ENCODE data around the gene TBL3.

Gene TBL3

DNA sequence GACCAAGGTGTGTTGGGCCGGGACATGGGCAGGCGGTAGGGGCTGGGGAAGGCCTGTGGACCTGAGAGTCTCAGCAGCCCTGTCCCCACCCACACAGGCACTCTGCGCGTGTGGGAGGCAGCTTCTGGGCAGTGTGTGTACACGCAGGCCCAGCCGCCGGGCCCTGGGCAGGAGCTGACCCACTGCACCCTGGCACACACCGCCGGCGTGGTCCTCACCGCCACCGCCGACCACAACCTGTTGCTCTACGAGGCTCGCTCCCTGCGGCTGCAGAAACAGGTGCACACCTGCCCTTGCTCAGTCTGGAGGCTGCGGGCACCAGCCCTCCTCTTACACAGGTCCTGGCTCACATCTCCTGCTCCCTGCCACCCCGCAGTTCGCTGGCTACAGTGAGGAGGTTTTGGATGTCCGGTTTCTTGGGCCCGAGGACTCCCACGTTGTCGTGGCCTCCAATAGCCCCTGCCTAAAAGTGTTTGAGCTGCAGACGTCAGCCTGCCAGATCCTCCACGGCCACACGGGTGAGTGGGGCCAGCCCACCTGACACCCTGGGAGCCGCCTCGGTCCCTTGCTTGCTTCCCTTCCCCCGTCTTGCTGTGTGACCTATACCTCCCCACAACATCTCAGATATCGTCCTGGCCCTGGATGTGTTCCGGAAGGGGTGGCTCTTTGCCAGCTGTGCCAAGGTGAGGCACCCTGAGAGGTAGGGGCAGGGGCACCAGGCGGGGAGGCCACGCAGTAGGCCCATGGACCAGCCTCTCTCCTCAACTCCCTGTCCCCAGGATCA is 3.8 kb downstream of the TBL3 start:
- Histone ChIP-seq H3K36me3 (ENCODE audit: control insufficient read depth, insufficient read depth, low read length) (peaks cover 30% of the 10 kb centered on the region), H3K9ac (ENCODE audit: low read length) (no peak overlapping the region), H3K27me3 (ENCODE audit: control insufficient read depth, insufficient read depth, low read length) (peaks cover 7% of the 10 kb centered on the region), H3K4me3 (ENCODE audit: low read length) (no peak overlapping the region), H3K27ac (ENCODE audit: low read depth, low read length) (no peak overlapping the region), H3K4me1 (ENCODE audit: control insufficient read depth, insufficient read depth, low read length) (peaks cover 9% of the 10 kb centered on the region)

DNA sequence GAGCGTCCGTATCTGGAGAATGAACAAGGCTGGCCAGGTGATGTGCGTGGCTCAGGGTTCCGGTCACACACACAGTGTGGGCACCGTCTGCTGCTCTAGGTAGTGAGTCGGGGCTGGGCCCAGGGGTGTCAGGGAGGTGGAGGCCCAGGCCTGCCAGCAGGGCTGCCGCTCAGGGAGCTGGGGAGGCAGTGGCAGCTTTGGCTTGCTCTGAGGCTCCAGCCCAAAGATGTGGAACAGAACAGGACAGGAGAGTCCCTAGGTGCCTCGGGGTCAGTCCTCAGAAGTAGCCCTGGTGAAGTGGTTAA is 4.3 kb downstream of the TBL3 start:
- Histone ChIP-seq H3K9ac (ENCODE audit: low read length) (no peak overlapping the region), H3K27me3 (ENCODE audit: control insufficient read depth, insufficient read depth, low read length) (peaks cover 10% of the 10 kb centered on the region), H3K4me1 (ENCODE audit: control insufficient read depth, insufficient read depth, low read length) (peaks cover 7% of the 10 kb centered on the region), H3K36me3 (ENCODE audit: control insufficient read depth, insufficient read depth, low read length) (peaks cover 30% of the 10 kb centered on the region), H3K4me3 (ENCODE audit: low read length) (no peak overlapping the region), H3K27ac (ENCODE audit: low read depth, low read length) (no peak overlapping the region)

DNA sequence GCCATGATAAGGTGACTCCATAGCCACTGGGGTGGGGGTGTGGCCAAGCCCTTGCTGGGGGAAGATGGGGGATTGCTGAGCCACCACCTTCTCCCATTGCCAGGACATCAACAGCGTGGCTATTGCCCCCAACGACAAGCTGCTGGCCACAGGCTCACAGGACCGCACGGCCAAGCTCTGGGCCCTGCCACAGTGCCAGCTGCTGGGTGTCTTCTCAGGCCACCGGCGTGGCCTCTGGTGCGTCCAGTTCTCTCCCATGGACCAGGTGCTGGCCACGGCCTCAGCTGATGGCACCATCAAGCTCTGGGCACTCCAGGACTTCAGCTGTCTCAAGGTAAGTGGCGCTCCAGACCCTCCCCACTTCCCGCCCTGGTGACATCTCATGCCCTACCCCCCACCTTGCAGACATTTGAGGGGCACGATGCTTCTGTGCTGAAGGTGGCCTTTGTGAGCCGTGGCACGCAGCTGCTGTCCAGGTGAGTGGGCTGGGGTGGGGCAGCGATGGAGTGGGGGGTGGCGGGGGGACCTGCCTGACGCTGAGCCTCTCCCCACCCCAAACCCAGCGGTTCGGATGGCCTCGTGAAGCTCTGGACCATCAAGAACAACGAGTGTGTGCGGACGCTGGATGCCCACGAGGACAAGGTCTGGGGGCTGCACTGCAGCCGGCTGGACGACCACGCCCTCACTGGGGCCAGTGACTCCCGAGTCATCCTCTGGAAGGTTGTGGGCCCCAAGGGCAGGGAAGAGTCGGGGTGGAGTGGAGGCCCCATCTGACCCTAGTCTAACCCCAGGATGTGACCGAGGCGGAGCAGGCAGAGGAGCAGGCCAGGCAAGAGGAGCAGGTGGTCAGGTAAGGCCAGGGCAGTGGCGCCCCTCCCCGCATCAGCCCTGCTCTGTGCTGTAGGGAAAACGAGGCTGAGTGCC is 5.4 kb downstream of the TBL3 start:
- Histone ChIP-seq H3K27ac (ENCODE audit: low read depth, low read length) (no peak overlapping the region), H3K36me3 (ENCODE audit: control insufficient read depth, insufficient read depth, low read length) (peaks cover 30% of the 10 kb centered on the region), H3K9ac (ENCODE audit: low read length) (no peak overlapping the region), H3K4me3 (ENCODE audit: low read length) (no peak overlapping the region), H3K4me1 (ENCODE audit: control insufficient read depth, insufficient read depth, low read length) (peaks cover 7% of the 10 kb centered on the region), H3K27me3 (ENCODE audit: control insufficient read depth, insufficient read depth, low read length) (peaks cover 16% of the 10 kb centered on the region)

DNA sequence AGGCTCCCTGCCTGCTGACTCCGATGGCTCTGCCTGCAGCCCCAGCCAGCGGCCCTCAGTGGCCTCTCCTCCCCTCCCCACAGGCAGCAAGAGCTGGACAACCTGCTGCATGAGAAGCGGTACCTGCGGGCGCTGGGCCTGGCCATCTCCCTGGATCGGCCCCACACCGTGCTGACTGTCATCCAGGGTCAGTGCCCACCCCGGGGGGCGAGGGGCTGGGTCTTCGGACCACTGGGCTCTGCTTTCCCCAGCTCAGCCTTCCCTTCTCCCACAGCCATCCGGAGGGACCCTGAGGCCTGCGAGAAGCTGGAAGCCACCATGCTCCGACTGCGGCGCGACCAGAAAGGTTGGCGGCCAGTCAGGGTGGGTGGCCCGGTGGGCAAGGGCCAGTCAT is 6.0 kb downstream of the TBL3 start:
- H3K27me3 ChIP-seq (ENCODE audit: control insufficient read depth, insufficient read depth, low read length) = peaks cover 17% of the 10 kb centered on the region
- H3K36me3 ChIP-seq (ENCODE audit: control insufficient read depth, insufficient read depth, low read length) = peaks cover 30% of the 10 kb centered on the region
- no peak overlapping the region for H3K27ac ChIP-seq (ENCODE audit: low read depth, low read length)
- no peak overlapping the region for H3K9ac ChIP-seq (ENCODE audit: low read length)
- H3K4me1 ChIP-seq (ENCODE audit: control insufficient read depth, insufficient read depth, low read length) = peaks cover 2% of the 10 kb centered on the region
- H3K4me3 ChIP-seq (ENCODE audit: low read length) = no peak overlapping the region

DNA sequence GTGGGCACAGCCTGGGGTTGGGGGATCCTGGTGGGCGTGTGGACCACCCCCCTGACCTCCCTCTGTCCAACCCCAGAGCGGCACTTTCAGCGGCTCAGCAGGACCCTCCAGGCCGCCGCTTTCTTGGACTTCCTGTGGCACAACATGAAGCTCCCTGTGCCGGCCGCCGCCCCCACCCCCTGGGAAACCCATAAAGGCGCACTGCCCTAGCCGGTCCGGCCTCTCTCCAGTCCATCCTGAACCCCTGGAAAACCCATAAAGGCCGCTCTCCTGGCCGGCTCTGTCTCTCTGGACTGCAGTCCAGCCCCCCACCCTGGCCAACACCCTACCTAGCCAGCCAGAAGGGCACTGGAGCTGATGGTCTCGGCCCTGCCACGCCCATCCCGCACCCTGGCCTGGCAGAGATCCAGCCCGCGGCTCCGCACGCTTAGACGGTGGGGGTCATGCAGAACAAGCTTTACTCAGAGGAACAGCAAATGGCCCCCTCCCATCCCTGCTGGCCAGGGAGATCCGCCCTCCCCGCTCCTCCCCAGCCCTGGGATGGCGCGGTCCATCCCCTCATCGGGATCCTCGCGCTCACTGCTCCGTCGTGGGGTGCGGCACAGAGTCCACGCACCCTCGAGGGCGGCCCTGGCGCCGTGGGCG is 6.7 kb downstream of the TBL3 start:
- Histone ChIP-seq H3K27ac (ENCODE audit: low read depth, low read length) (no peak overlapping the region), H3K36me3 (ENCODE audit: control insufficient read depth, insufficient read depth, low read length) (peaks cover 30% of the 10 kb centered on the region), H3K4me1 (ENCODE audit: control insufficient read depth, insufficient read depth, low read length) (no peaks in the 10 kb centered on the region), H3K27me3 (ENCODE audit: control insufficient read depth, insufficient read depth, low read length) (peaks cover 17% of the 10 kb centered on the region), H3K4me3 (ENCODE audit: low read length) (peak overlapping the region; percentile 40), H3K9ac (ENCODE audit: low read length) (peak overlapping the region; percentile 42)

DNA sequence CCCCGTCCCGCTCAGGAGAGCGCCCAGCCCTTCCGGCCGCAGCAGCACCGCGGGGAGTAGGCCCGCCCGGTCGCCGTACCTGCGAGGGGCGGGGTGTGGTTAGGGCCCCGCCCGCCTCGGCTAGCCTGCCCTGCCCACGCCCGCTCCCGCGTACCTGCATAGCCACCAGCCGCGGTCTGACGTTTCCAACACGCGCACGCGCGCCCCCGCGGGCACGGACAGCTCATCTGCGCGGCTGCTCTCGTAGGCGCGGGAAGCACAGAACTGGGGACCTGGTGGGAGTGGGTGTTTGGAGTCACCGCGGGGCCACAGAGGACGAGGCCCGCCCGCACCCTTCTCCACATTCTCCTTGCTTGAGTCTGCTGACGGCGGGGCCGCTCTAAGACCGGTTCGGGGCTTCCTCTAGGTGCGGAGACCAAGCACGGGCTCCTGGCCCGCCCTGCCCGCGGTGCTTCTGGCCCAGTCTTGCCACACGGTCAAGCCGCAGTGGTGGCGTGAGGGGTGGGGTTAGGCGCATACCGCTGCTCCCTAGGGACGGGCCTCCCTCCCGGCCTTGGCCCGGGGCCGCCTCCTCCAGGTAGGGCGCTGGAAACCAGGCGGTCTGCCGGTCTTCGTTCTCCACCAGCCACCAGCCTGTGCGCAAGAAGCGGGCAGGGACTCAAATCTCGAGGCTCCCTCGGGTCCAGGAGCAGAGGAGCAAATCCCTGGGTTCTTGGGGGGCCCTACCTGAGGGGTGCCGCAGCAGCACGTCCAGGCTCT is 7.6 kb downstream of the TBL3 start:
- Histone ChIP-seq H3K27me3 (ENCODE audit: control insufficient read depth, insufficient read depth, low read length) (peaks cover 17% of the 10 kb centered on the region), H3K9ac (ENCODE audit: low read length) (no peak overlapping the region), H3K36me3 (ENCODE audit: control insufficient read depth, insufficient read depth, low read length) (peaks cover 26% of the 10 kb centered on the region), H3K27ac (ENCODE audit: low read depth, low read length) (no peak overlapping the region), H3K4me3 (ENCODE audit: low read length) (peak overlapping the region; percentile 19), H3K4me1 (ENCODE audit: control insufficient read depth, insufficient read depth, low read length) (no peaks in the 10 kb centered on the region)

DNA sequence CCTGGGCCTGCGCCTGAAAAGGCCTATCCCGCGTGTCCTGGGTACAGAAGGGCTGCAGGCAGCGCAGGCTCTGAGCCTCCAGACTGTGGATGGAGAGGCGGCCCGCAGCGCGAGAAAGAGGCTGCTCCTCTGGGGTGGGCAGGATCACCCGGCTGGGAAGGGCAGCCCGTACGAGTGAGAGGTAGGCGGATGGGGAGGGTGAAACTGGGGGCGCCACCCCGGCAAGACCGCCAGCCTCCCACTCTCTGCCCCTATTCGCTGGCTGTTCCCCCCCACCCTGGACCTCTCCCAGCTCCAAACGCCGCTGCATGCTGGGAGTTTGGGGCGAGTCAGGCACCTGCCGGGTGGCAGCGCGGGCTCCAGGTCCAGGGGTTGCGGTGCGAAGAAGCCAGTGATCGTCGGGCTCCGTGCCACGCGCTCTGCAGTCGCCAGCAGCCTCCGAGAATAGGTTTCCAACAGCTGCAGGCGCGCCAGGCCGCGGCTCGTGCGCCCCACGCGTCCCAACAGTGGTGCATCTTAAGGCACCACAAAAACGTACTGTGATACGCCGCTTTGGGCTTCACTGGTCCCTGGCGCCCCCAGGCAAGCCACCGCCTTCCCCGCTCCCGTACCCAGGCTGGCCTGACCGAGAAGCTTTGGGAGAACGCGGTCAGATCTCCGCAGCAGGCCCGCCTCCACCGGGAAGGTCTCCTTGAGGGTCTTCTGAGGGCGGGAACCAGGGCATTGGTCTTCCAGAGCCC is 8.3 kb downstream of the TBL3 start:
- Histone ChIP-seq H3K9ac (ENCODE audit: low read length) (no peak overlapping the region), H3K4me1 (ENCODE audit: control insufficient read depth, insufficient read depth, low read length) (peaks cover 7% of the 10 kb centered on the region), H3K4me3 (ENCODE audit: low read length) (peak overlapping the region; percentile 19), H3K27ac (ENCODE audit: low read depth, low read length) (no peak overlapping the region), H3K27me3 (ENCODE audit: control insufficient read depth, insufficient read depth, low read length) (peaks cover 17% of the 10 kb centered on the region), H3K36me3 (ENCODE audit: control insufficient read depth, insufficient read depth, low read length) (peaks cover 18% of the 10 kb centered on the region)

DNA sequence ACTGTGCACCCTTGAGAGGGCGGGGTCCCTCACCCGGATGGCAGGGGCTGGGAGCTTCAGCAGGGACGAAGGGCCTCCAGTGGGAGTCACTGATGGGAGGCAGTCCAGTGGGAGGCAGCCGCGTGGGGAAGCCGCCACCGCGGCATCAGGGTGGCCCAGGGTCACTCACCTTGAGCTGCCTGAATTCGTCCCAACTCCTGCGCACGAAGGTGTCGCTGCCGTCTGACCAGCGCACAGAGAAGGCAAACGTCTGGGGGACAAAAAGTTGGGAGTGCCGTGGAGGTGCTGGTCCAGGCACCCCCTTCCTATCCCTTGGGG is 8.9 kb downstream of the TBL3 start:
- Histone ChIP-seq H3K4me1 (ENCODE audit: control insufficient read depth, insufficient read depth, low read length) (peaks cover 7% of the 10 kb centered on the region), H3K4me3 (ENCODE audit: low read length) (peak overlapping the region; percentile 18), H3K36me3 (ENCODE audit: control insufficient read depth, insufficient read depth, low read length) (peaks cover 13% of the 10 kb centered on the region), H3K27ac (ENCODE audit: low read depth, low read length) (no peak overlapping the region), H3K27me3 (ENCODE audit: control insufficient read depth, insufficient read depth, low read length) (peaks cover 17% of the 10 kb centered on the region), H3K9ac (ENCODE audit: low read length) (no peak overlapping the region)

DNA sequence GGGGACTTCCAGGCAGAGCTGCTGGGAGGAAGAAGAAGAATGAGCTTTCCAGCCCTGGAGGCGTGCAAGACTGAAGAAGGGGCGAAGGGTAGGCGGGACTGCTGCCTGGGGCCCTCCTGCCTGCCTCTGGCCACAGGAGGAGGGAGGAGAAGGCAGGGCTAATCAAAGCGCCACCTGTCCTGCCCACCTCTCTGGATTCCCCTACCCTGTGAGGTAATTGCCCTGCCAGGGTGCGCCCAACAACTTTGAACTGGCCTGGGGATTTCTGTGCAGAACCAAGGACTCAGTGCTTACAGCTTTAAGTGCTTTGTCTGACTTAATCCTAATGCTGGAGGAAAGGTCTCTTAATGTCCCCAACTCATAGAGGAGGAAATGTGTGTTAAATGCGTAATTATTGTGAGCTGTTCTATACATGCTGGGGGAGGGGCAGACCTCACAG is 9.6 kb downstream of the TBL3 start, which contains the start of gene NOXO1:
TSS of gene NOXO1 (minus strand) at position 72 of the 439 bp plus-strand sequence. CDS start 290 bp downstream, outside the sequence.
- Histone ChIP-seq H3K4me3 (ENCODE audit: low read length) (peak within 1 kb of the TSS; percentile 18), H3K36me3 (ENCODE audit: control insufficient read depth, insufficient read depth, low read length) (peaks cover 9% of the 10 kb centered on the region), H3K9ac (ENCODE audit: low read length) (no peak within 1 kb of the TSS), H3K27me3 (ENCODE audit: control insufficient read depth, insufficient read depth, low read length) (peaks cover 17% of the 10 kb centered on the region), H3K4me1 (ENCODE audit: control insufficient read depth, insufficient read depth, low read length) (peaks cover 7% of the 10 kb centered on the region), H3K27ac (ENCODE audit: low read depth, low read length) (no peak within 1 kb of the TSS)

DNA sequence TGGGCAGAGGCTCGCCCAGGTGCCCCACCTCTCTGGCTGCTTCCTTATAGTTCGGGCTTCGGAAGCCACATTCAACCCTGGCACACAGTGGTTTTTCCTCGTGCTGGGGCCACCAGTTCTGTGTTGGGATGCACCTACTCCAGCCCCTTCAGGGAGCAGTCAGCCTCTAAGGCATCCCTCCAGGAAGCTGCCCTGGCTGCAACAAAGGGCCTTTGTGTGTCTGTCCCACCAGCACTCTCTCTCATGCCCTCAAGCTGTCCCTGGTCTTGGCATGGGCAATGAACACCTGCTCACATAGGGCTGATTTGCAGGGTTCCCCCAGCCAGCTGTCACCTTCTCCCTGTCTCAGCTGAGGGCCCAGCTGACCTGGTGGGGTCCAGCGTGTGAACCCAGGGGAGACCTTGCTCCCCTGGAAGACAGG is 10.2 kb downstream of the TBL3 start:
- no peak overlapping the region for H3K9ac ChIP-seq (ENCODE audit: low read length)
- no peak overlapping the region for H3K27ac ChIP-seq (ENCODE audit: low read depth, low read length)

DNA sequence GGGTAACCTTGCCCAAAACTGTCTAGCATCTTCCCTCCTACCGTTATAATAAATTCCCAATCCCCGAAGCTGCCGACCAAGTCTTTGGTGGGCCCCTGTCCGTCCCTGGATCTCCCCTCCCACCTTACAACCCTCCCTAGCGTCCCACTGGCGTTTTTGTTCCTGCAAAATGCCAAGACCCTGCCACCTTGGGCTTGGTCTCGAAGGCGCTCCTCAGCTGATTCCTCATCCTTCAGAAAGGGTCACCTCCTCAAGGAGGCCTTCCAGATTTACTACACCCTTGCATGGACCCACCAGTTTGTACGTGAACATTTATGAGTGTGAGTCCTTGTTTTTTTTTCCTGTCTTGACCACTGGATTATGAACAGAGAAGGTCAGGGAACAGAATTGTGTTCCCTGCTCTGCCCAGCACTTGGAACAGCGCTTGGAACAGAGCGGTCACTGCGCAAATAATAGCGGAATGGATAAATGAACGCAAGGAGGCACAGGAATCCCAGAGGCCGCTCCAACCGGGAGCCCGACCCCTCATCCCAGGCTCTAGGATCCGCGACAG is 11.2 kb downstream of the TBL3 start:
- H3K4me3 ChIP-seq (ENCODE audit: low read length) = peak overlapping the region; percentile 74
- H3K27me3 ChIP-seq (ENCODE audit: control insufficient read depth, insufficient read depth, low read length) = peaks cover 17% of the 10 kb centered on the region

More for the DNA sequence above, 10.2 kb downstream of the TBL3 start:
- H3K36me3 ChIP-seq (ENCODE audit: control insufficient read depth, insufficient read depth, low read length) = peaks cover 8% of the 10 kb centered on the region
- H3K4me1 ChIP-seq (ENCODE audit: control insufficient read depth, insufficient read depth, low read length) = peaks cover 7% of the 10 kb centered on the region
- no peak overlapping the region for H3K4me3 ChIP-seq (ENCODE audit: low read length)
- H3K27me3 ChIP-seq (ENCODE audit: control insufficient read depth, insufficient read depth, low read length) = peaks cover 17% of the 10 kb centered on the region

More for the DNA sequence above, 11.2 kb downstream of the TBL3 start:
- H3K4me1 ChIP-seq (ENCODE audit: control insufficient read depth, insufficient read depth, low read length) = peaks cover 7% of the 10 kb centered on the region
- no peak overlapping the region for H3K9ac ChIP-seq (ENCODE audit: low read length)
- peak overlapping the region; percentile 51 for H3K27ac ChIP-seq (ENCODE audit: low read depth, low read length)
- H3K36me3 ChIP-seq (ENCODE audit: control insufficient read depth, insufficient read depth, low read length) = peaks cover 9% of the 10 kb centered on the region

All from rectal smooth muscle tissue (tissue), 1 donor.